Measurements from ENCODE around the gene TTC32. TPM values are rescaled to one million over a fixed set of nuclear protein-coding genes. Genes with fewer than 3 reads are reported as not detected.

The TTC32 gene
- polyA plus RNA-seq, 4 donors, result 11.6 to 21.7 (median 18.3) TPM

- H3K4me1 ChIP-seq (ENCODE audit: control insufficient read depth in 3 of 3, insufficient read depth in 2 of 3, low read depth in 1 of 3, low read length in 2 of 3), result no peaks in the 10 kb centered on the region
- no peaks in the 10 kb centered on the region for H3K27me3 ChIP-seq (ENCODE audit: control insufficient read depth in 3 of 3, insufficient read depth in 3 of 3, low read length in 3 of 3)
These were observed 12.6 kb upstream of the TTC32 start for GRCh38 chr2:19914266-19914975.

GRCh38 chr2:19911808-19912509, 10.2 kb upstream of the TTC32 start:
- peaks cover 0 to 3% (median 0%) of the 10 kb centered on the region in 3 donors for H3K36me3 ChIP-seq (ENCODE audit: control insufficient read depth in 3 of 3, insufficient read depth in 2 of 3, low read depth in 1 of 3, low read length in 3 of 3)
- H3K4me1 ChIP-seq (ENCODE audit: control insufficient read depth in 3 of 3, insufficient read depth in 2 of 3, low read depth in 1 of 3, low read length in 2 of 3), result no peaks in the 10 kb centered on the region
- H3K27me3 ChIP-seq (ENCODE audit: control insufficient read depth in 3 of 3, insufficient read depth in 3 of 3, low read length in 3 of 3), result no peaks in the 10 kb centered on the region
- peaks cover 0 to 4% of the 10 kb centered on the region in 2 donors for H3K9me3 ChIP-seq (ENCODE audit: control insufficient read depth in 2 of 2, insufficient read depth in 1 of 2, low read depth in 1 of 2, low read length in 1 of 2)
- FAIRE-seq (no peak), DNase-seq (no peak)
- WGBS, 3 donors, result 93 to 94% (median 94%) methylated on average over 9 of the region's 9 CpGs
- no peak overlapping the region for H3K27ac ChIP-seq (ENCODE audit: low read depth in 1 of 3, low read length in 2 of 3)
- H3K4me3 ChIP-seq (ENCODE audit: low read depth in 1 of 3, low read length in 3 of 3), result no peak overlapping the region

More at GRCh38 chr2:19914266-19914975, 12.6 kb upstream of the TTC32 start:
- DNase-seq (no peak), FAIRE-seq (no peak)
- Histone ChIP-seq H3K36me3 (ENCODE audit: control insufficient read depth in 3 of 3, insufficient read depth in 2 of 3, low read depth in 1 of 3, low read length in 3 of 3) (peaks cover 0 to 3% (median 0%) of the 10 kb centered on the region in 3 donors), H3K27ac (ENCODE audit: low read depth in 1 of 3, low read length in 2 of 3) (no peak overlapping the region), H3K9me3 (ENCODE audit: control insufficient read depth in 2 of 2, insufficient read depth in 1 of 2, low read depth in 1 of 2, low read length in 1 of 2) (peaks cover 0 to 4% of the 10 kb centered on the region in 2 donors), H3K4me3 (ENCODE audit: low read depth in 1 of 3, low read length in 3 of 3) (no peak overlapping the region)
- WGBS, 3 donors, result 76 to 86% (median 85%) methylated on average over 1 of the region's 1 CpG

GRCh38 chr2:19902216-19902740, 495 bp upstream of the TTC32 start:
- Histone ChIP-seq H3K9me3 (ENCODE audit: control insufficient read depth in 2 of 2, insufficient read depth in 1 of 2, low read depth in 1 of 2, low read length in 1 of 2) (no peaks in the 10 kb centered on the region), H3K36me3 (ENCODE audit: control insufficient read depth in 3 of 3, insufficient read depth in 2 of 3, low read depth in 1 of 3, low read length in 3 of 3) (peaks cover 0 to 5% (median 0%) of the 10 kb centered on the region in 3 donors), H3K4me1 (ENCODE audit: control insufficient read depth in 3 of 3, insufficient read depth in 2 of 3, low read depth in 1 of 3, low read length in 2 of 3) (peaks cover 0 to 9% (median 6%) of the 10 kb centered on the region in 3 donors), H3K4me3 (ENCODE audit: low read depth in 1 of 3, low read length in 3 of 3) (peak overlapping the region; percentile 81 to 89 (median 81)), H3K27me3 (ENCODE audit: control insufficient read depth in 3 of 3, insufficient read depth in 3 of 3, low read length in 3 of 3) (no peaks in the 10 kb centered on the region), H3K27ac (ENCODE audit: low read depth in 1 of 3, low read length in 2 of 3) (peak overlapping the region; percentile 89 to 93 (median 91))
- DNase-seq (no peak), FAIRE-seq (no peak)
- WGBS, 3 donors, result 1 to 2% (median 2%) methylated on average over 21 of the region's 21 CpGs

- FAIRE-seq, result no peak
- H3K27ac ChIP-seq (ENCODE audit: low read depth in 1 of 3, low read length in 2 of 3), result peak overlapping the region; percentile 89 to 93 (median 91)
- H3K9me3 ChIP-seq (ENCODE audit: control insufficient read depth in 2 of 2, insufficient read depth in 1 of 2, low read depth in 1 of 2, low read length in 1 of 2), result no peaks in the 10 kb centered on the region
- WGBS, 3 donors, result 0 to 1% (median 0%) methylated on average over 26 of the region's 26 CpGs
- H3K36me3 ChIP-seq (ENCODE audit: control insufficient read depth in 3 of 3, insufficient read depth in 2 of 3, low read depth in 1 of 3, low read length in 3 of 3), result peaks cover 0 to 5% (median 0%) of the 10 kb centered on the region in 3 donors
- DNase-seq, result peak in 1 of 2 donors; percentile 33
- H3K4me3 ChIP-seq (ENCODE audit: low read depth in 1 of 3, low read length in 3 of 3), result peak overlapping the region; percentile 81 to 89 (median 81)
- no peaks in the 10 kb centered on the region for H3K27me3 ChIP-seq (ENCODE audit: control insufficient read depth in 3 of 3, insufficient read depth in 3 of 3, low read length in 3 of 3)
- peaks cover 0 to 9% (median 6%) of the 10 kb centered on the region in 3 donors for H3K4me1 ChIP-seq (ENCODE audit: control insufficient read depth in 3 of 3, insufficient read depth in 2 of 3, low read depth in 1 of 3, low read length in 2 of 3)
These were observed 797 bp downstream of the TTC32 start for GRCh38 chr2:19900931-19901441.

- 11 to 20% (median 11%) methylated on average over 11 of the region's 11 CpGs for WGBS, 3 donors
- peak overlapping the region; percentile 81 to 89 (median 81) for H3K4me3 ChIP-seq (ENCODE audit: low read depth in 1 of 3, low read length in 3 of 3)
- H3K27ac ChIP-seq (ENCODE audit: low read depth in 1 of 3, low read length in 2 of 3), result peak overlapping the region; percentile 89 to 93 (median 91)
- DNase-seq (peak; percentile 46 to 48), FAIRE-seq (no peak)
- H3K36me3 ChIP-seq (ENCODE audit: control insufficient read depth in 3 of 3, insufficient read depth in 2 of 3, low read depth in 1 of 3, low read length in 3 of 3), result peaks cover 0 to 5% (median 0%) of the 10 kb centered on the region in 3 donors
- H3K27me3 ChIP-seq (ENCODE audit: control insufficient read depth in 3 of 3, insufficient read depth in 3 of 3, low read length in 3 of 3), result no peaks in the 10 kb centered on the region
- H3K4me1 ChIP-seq (ENCODE audit: control insufficient read depth in 3 of 3, insufficient read depth in 2 of 3, low read depth in 1 of 3, low read length in 2 of 3), result peaks cover 0 to 9% (median 6%) of the 10 kb centered on the region in 3 donors
- H3K9me3 ChIP-seq (ENCODE audit: control insufficient read depth in 2 of 2, insufficient read depth in 1 of 2, low read depth in 1 of 2, low read length in 1 of 2), result no peaks in the 10 kb centered on the region
These were observed 1.5 kb downstream of the TTC32 start for GRCh38 chr2:19899985-19900930.

- FAIRE-seq (no peak), DNase-seq (no peak)
- Histone ChIP-seq H3K4me3 (ENCODE audit: low read depth in 1 of 3, low read length in 3 of 3) (no peak overlapping the region), H3K27ac (ENCODE audit: low read depth in 1 of 3, low read length in 2 of 3) (no peak overlapping the region), H3K27me3 (ENCODE audit: control insufficient read depth in 3 of 3, insufficient read depth in 3 of 3, low read length in 3 of 3) (no peaks in the 10 kb centered on the region), H3K36me3 (ENCODE audit: control insufficient read depth in 3 of 3, insufficient read depth in 2 of 3, low read depth in 1 of 3, low read length in 3 of 3) (peaks cover 0 to 5% (median 0%) of the 10 kb centered on the region in 3 donors), H3K9me3 (ENCODE audit: control insufficient read depth in 2 of 2, insufficient read depth in 1 of 2, low read depth in 1 of 2, low read length in 1 of 2) (no peaks in the 10 kb centered on the region), H3K4me1 (ENCODE audit: control insufficient read depth in 3 of 3, insufficient read depth in 2 of 3, low read depth in 1 of 3, low read length in 2 of 3) (peaks cover 0 to 9% (median 6%) of the 10 kb centered on the region in 3 donors)
- 75 to 83% (median 82%) methylated on average over 7 of the region's 7 CpGs for WGBS, 3 donors
These were observed 3.0 kb downstream of the TTC32 start for GRCh38 chr2:19898592-19899329.

GRCh38 chr2:19897623-19898245, 4.0 kb downstream of the TTC32 start:
- H3K9me3 ChIP-seq (ENCODE audit: control insufficient read depth in 2 of 2, insufficient read depth in 1 of 2, low read depth in 1 of 2, low read length in 1 of 2), result no peaks in the 10 kb centered on the region
- peaks cover 0 to 9% (median 6%) of the 10 kb centered on the region in 3 donors for H3K4me1 ChIP-seq (ENCODE audit: control insufficient read depth in 3 of 3, insufficient read depth in 2 of 3, low read depth in 1 of 3, low read length in 2 of 3)
- peaks cover 0 to 5% (median 0%) of the 10 kb centered on the region in 3 donors for H3K36me3 ChIP-seq (ENCODE audit: control insufficient read depth in 3 of 3, insufficient read depth in 2 of 3, low read depth in 1 of 3, low read length in 3 of 3)
- WGBS, 3 donors, result 62 to 67% (median 65%) methylated on average over 5 of the region's 5 CpGs
- no peaks in the 10 kb centered on the region for H3K27me3 ChIP-seq (ENCODE audit: control insufficient read depth in 3 of 3, insufficient read depth in 3 of 3, low read length in 3 of 3)
- no peak for FAIRE-seq
- no peak overlapping the region for H3K27ac ChIP-seq (ENCODE audit: low read depth in 1 of 3, low read length in 2 of 3)
- no peak for DNase-seq
- no peak overlapping the region for H3K4me3 ChIP-seq (ENCODE audit: low read depth in 1 of 3, low read length in 3 of 3)

Measured in small intestine (tissue), 7 donors.